ENCODE results near the gene MTHFD1. TPM values are rescaled to one million over a fixed set of nuclear protein-coding genes. Genes with fewer than 3 reads are reported as not detected.

MTHFD1 gene
- total and polyA plus RNA-seq, 2 donors (not counting 3 experiments of a cell fraction or from before 2014, with no cell fraction given), result 26.3 to 114 TPM

DNA sequence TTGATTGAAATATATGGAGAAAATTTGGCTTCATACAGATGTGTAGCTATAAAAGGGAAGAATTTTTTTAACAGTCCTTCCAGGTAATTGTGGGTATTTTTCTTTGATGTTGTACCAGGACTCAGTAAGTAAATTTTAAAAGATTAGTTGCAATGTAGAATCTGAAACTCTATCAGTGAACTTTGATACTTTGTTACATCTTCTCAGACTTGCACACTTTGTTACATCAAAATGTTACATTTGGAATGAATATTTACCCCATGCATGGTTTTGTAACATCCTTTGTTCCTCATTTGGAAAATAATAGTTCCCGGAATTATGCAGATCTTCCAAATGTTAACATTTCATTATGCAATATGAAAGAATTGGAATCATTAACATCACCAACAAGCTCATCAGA is 13.8 kb downstream of the MTHFD1 start:
- TF ChIP-seq, protein P1, sequence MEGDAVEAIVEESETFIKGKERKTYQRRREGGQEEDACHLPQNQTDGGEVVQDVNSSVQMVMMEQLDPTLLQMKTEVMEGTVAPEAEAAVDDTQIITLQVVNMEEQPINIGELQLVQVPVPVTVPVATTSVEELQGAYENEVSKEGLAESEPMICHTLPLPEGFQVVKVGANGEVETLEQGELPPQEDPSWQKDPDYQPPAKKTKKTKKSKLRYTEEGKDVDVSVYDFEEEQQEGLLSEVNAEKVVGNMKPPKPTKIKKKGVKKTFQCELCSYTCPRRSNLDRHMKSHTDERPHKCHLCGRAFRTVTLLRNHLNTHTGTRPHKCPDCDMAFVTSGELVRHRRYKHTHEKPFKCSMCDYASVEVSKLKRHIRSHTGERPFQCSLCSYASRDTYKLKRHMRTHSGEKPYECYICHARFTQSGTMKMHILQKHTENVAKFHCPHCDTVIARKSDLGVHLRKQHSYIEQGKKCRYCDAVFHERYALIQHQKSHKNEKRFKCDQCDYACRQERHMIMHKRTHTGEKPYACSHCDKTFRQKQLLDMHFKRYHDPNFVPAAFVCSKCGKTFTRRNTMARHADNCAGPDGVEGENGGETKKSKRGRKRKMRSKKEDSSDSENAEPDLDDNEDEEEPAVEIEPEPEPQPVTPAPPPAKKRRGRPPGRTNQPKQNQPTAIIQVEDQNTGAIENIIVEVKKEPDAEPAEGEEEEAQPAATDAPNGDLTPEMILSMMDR (IDR thresholded peaks at IDR 0.05; ENCODE audit: extremely low read depth in 1 of 2, insufficient read depth in 1 of 2, low read depth in 1 of 2, low read length in 2 of 2), result no peak
- no peak for TF ChIP-seq POLR2AphosphoS5 (IDR thresholded peaks at IDR 0.05; ENCODE audit: insufficient read depth, low read depth, low read length)
- no peak for TF ChIP-seq MYC (IDR thresholded peaks at IDR 0.05; ENCODE audit: low read depth, low read length)
- no peak for TF ChIP-seq FOS (IDR thresholded peaks at IDR 0.05; ENCODE audit: borderline replicate concordance, insufficient read depth, low read length)
- TF ChIP-seq JUN (IDR thresholded peaks at IDR 0.05; ENCODE audit: borderline replicate concordance, insufficient read depth, insufficient read length, low read depth), result no peak
- no peak for TF ChIP-seq MAX (IDR thresholded peaks at IDR 0.05; ENCODE audit: insufficient read depth, insufficient read length)
- TF ChIP-seq EZH2 (IDR thresholded peaks at IDR 0.05; ENCODE audit: borderline replicate concordance, low read depth, low read length, severe bottlenecking), result no peak
- TF ChIP-seq POLR2A (IDR thresholded peaks at IDR 0.05; ENCODE audit: low read depth, low read length), result no peak
- TF ChIP-seq GATA2 (IDR thresholded peaks at IDR 0.05; ENCODE audit: insufficient read depth, insufficient read length, low read depth, low read length), result no peak
- BruUV-seq (replicated peaks), result no TSS peak
- Histone ChIP-seq H3K27me3 (ENCODE audit: control insufficient read depth in 2 of 2, insufficient read depth in 2 of 2, low read length in 2 of 2) (no peaks in the 10 kb centered on the region), H3K9ac (replicated peaks; ENCODE audit: extremely low read depth, insufficient read depth, low read length) (no peak overlapping the region), H3K4me1 (ENCODE audit: control insufficient read depth, extremely low read depth, insufficient read depth, low read length) (no peaks in the 10 kb centered on the region), H3K36me3 (ENCODE audit: control insufficient read depth in 2 of 2, extremely low read depth in 1 of 2, insufficient read depth in 2 of 2, low read length in 2 of 2) (peaks cover 0 to 6% of the 10 kb centered on the region in 2 experiments), H3K79me2 (ENCODE audit: control insufficient read depth, insufficient read depth, low read length) (peaks cover 29% of the 10 kb centered on the region), H3K4me3 (replicated peaks in 1 of 3; ENCODE audit: insufficient read depth in 1 of 3, low read depth in 1 of 3, low read length in 3 of 3) (no peak overlapping the region), H3K9me1 (replicated peaks; ENCODE audit: control insufficient read depth, extremely low read depth, insufficient read depth, low read length) (no peaks in the 10 kb centered on the region), H2AFZ (ENCODE audit: low read depth, low read length) (no peak overlapping the region), H3K9me3 (replicated peaks; ENCODE audit: control insufficient read depth, insufficient read depth, low read length) (no peaks in the 10 kb centered on the region), H3K4me2 (ENCODE audit: insufficient read depth, low read length) (no peak overlapping the region), H4K20me1 (replicated peaks; ENCODE audit: control insufficient read depth, extremely low read depth, insufficient read depth, low read length) (no peaks in the 10 kb centered on the region), H3K27ac (ENCODE audit: insufficient read depth, low read depth, low read length) (no peak overlapping the region)
- DNase-seq (ENCODE audit: low read depth, low spot score) (no peak), FAIRE-seq (no peak)
- ChIA-PET POLR2A (no interaction called here), CTCF (interaction anchor here (1.4 to 2.3 kb wide), 5 partner anchors 9 to 77 kb away, joined by 4 to 12 read pairs (median 5); partner anchors contain the start of gene MTHFD1)
- intact Hi-C loops (cut with micrococcal nuclease) (no loop called here), dilution Hi-C loops (cut with MboI; ENCODE audit: extremely low pct_ligation_motif_present, low sequenced_read_pairs) (no loop called here)

Measured in endothelial cell of umbilical vein (primary cell).